ENCODE measurements around the gene PSMC6.

DNA sequence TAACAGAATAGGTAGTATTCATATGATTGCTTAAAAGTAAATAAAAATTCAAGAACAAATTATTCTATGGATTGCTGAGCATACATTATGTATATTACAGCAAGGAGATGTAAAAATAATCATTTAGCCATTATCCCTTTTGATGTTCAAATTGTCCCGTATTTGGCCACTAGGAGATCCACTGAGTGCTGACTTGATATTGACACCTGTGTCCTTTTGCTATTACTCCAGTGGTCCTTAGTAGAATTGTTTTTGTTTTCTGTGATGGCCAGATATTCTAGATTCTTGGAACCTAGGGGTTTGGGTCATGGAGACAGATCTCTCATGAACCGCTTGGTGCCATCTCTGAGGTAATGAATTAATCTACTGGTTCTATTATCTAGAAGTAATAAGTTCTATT, 28.4 kb upstream of the PSMC6 start:
- TF ChIP-seq, protein P1, sequence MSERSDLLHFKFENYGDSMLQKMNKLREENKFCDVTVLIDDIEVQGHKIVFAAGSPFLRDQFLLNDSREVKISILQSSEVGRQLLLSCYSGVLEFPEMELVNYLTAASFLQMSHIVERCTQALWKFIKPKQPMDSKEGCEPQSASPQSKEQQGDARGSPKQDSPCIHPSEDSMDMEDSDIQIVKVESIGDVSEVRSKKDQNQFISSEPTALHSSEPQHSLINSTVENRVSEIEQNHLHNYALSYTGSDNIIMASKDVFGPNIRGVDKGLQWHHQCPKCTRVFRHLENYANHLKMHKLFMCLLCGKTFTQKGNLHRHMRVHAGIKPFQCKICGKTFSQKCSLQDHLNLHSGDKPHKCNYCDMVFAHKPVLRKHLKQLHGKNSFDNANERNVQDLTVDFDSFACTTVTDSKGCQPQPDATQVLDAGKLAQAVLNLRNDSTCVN (tag by site-specific recombination; optimal IDR thresholded peaks at IDR 0.05), result no peak
- TF ChIP-seq, protein P2, sequence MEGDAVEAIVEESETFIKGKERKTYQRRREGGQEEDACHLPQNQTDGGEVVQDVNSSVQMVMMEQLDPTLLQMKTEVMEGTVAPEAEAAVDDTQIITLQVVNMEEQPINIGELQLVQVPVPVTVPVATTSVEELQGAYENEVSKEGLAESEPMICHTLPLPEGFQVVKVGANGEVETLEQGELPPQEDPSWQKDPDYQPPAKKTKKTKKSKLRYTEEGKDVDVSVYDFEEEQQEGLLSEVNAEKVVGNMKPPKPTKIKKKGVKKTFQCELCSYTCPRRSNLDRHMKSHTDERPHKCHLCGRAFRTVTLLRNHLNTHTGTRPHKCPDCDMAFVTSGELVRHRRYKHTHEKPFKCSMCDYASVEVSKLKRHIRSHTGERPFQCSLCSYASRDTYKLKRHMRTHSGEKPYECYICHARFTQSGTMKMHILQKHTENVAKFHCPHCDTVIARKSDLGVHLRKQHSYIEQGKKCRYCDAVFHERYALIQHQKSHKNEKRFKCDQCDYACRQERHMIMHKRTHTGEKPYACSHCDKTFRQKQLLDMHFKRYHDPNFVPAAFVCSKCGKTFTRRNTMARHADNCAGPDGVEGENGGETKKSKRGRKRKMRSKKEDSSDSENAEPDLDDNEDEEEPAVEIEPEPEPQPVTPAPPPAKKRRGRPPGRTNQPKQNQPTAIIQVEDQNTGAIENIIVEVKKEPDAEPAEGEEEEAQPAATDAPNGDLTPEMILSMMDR (tag by site-specific recombination; IDR thresholded peaks at IDR 0.05), result no peak
- TF ChIP-seq, protein P3, sequence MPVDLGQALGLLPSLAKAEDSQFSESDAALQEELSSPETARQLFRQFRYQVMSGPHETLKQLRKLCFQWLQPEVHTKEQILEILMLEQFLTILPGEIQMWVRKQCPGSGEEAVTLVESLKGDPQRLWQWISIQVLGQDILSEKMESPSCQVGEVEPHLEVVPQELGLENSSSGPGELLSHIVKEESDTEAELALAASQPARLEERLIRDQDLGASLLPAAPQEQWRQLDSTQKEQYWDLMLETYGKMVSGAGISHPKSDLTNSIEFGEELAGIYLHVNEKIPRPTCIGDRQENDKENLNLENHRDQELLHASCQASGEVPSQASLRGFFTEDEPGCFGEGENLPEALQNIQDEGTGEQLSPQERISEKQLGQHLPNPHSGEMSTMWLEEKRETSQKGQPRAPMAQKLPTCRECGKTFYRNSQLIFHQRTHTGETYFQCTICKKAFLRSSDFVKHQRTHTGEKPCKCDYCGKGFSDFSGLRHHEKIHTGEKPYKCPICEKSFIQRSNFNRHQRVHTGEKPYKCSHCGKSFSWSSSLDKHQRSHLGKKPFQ (tag by site-specific recombination; IDR thresholded peaks at IDR 0.05), result no peak
- TF ChIP-seq REST (tag by site-specific recombination; IDR thresholded peaks at IDR 0.05) (no peak), ZEB2 (tag by site-specific recombination; IDR thresholded peaks at IDR 0.05) (no peak), HOXC10 (CRISPR knock-in tag; IDR thresholded peaks at IDR 0.05) (no peak), ZNF513 (tag by site-specific recombination; IDR thresholded peaks at IDR 0.05) (no peak), IKZF3 (tag by site-specific recombination; IDR thresholded peaks at IDR 0.05) (no peak), ZNF776 (tag by site-specific recombination; IDR thresholded peaks at IDR 0.05; ENCODE audit: borderline replicate concordance) (no peak), ZNF571 (tag by site-specific recombination; IDR thresholded peaks at IDR 0.05) (no peak)

Data from HEK293 (cell line).